Mammary epithelial cell (primary cell): ENCODE results near the gene MTHFSD.

ENCODE experiments used
- CTCF ChIP-seq, 2 donors: IDR thresholded peaks in 1 of 2; conservative IDR thresholded peaks in 1 of 2; 2 replicates each; pipeline ENCODE4 v1.5.1; 2011 to 2012; ENCODE audit warnings: inconsistent platforms in 2 of 2, low read length in 2 of 2, mild to moderate bottlenecking in 2 of 2, control low read depth in 1 of 2, low read depth in 1 of 2; ENCODE audit not compliant: insufficient read depth in 1 of 2; ENCODE audit errors: extremely low read depth in 1 of 2
- EZH2 ChIP-seq: IDR thresholded peaks from 2 replicates; pipeline ENCODE4 v1.6.1; 2012; ENCODE audit warnings: low read length, inconsistent platforms, borderline replicate concordance

- TF ChIP-seq CTCF (conservative IDR thresholded peaks at IDR 0.05 in 1 of 2, IDR thresholded peaks at IDR 0.05 in 1 of 2; ENCODE audit: extremely low read depth in 1 of 2, insufficient read depth in 1 of 2, low read depth in 1 of 2, low read length in 2 of 2) (no peak), EZH2 (no peak)
These were observed 22.4 kb upstream of the MTHFSD start for GRCh38 chr16:86577314-86577971.
